HG03378 (cell line): ENCODE measurements around the gene MON2.
"Not testable (repeated sequence)": the region's sequence is repeated elsewhere in the genome, so short reads cannot be mapped to it uniquely, and the experiment has no call there.

ENCODE experiments used
- ATAC-seq: cut with Tn5 transposase; IDR thresholded peaks from one replicate; pipeline ENCODE4 v1.9.1; 2021; ENCODE audit warnings: mild to moderate bottlenecking, moderate library complexity; ENCODE audit not compliant: unreplicated experiment

Gene MON2

GRCh38 chr12:62469704-62470103 lies 3.1 kb downstream of the MON2 start:
- ATAC-seq = no peak

GRCh38 chr12:62471734-62472133 lies 5.1 kb downstream of the MON2 start:
- ATAC-seq = no peak

- no peak for ATAC-seq
Measured at GRCh38 chr12:62472472-62472871, 5.8 kb downstream of the MON2 start.

GRCh38 chr12:62481843-62482540 lies 15.4 kb downstream of the MON2 start:
- ATAC-seq = no peak

GRCh38 chr12:62482769-62483168 lies 16.1 kb downstream of the MON2 start:
- no peak for ATAC-seq

GRCh38 chr12:62484233-62484632 lies 17.6 kb downstream of the MON2 start:
- ATAC-seq = no peak

GRCh38 chr12:62505786-62506185 lies 39.2 kb downstream of the MON2 start:
- no peak for ATAC-seq

- no peak for ATAC-seq
Measured at GRCh38 chr12:62512901-62513300, 46.3 kb downstream of the MON2 start.

GRCh38 chr12:62514080-62514479 lies 47.5 kb downstream of the MON2 start:
- ATAC-seq = not testable (repeated sequence)

GRCh38 chr12:62516927-62517326 lies 50.3 kb downstream of the MON2 start:
- no peak for ATAC-seq

GRCh38 chr12:62517887-62518286 lies 51.3 kb downstream of the MON2 start:
- ATAC-seq = no peak

GRCh38 chr12:62519043-62519442 lies 52.4 kb downstream of the MON2 start:
- ATAC-seq = no peak

GRCh38 chr12:62520361-62520760 lies 53.7 kb downstream of the MON2 start:
- ATAC-seq = no peak

- ATAC-seq = peak; percentile 58
Measured at GRCh38 chr12:62522984-62523383, 56.4 kb downstream of the MON2 start.

GRCh38 chr12:62523619-62524018 lies 57.0 kb downstream of the MON2 start:
- ATAC-seq = no peak

- no peak for ATAC-seq
Measured at GRCh38 chr12:62525271-62525670, 58.6 kb downstream of the MON2 start.

GRCh38 chr12:62530596-62530995 lies 64.0 kb downstream of the MON2 start:
- ATAC-seq = no peak

- no peak for ATAC-seq
Measured at GRCh38 chr12:62532333-62532732, 65.7 kb downstream of the MON2 start.

GRCh38 chr12:62533087-62533754 lies 66.6 kb downstream of the MON2 start:
- ATAC-seq = peak; percentile 65

GRCh38 chr12:62533755-62534107 lies 67.1 kb downstream of the MON2 start:
- peak; percentile 56 for ATAC-seq

- ATAC-seq = no peak
Measured at GRCh38 chr12:62536546-62536945, 69.9 kb downstream of the MON2 start.

GRCh38 chr12:62537551-62537950 lies 70.9 kb downstream of the MON2 start:
- ATAC-seq = no peak

GRCh38 chr12:62540354-62540753 lies 73.7 kb downstream of the MON2 start:
- ATAC-seq = no peak
